ENCODE results near the gene DSCAM.

DSCAM gene

DNA sequence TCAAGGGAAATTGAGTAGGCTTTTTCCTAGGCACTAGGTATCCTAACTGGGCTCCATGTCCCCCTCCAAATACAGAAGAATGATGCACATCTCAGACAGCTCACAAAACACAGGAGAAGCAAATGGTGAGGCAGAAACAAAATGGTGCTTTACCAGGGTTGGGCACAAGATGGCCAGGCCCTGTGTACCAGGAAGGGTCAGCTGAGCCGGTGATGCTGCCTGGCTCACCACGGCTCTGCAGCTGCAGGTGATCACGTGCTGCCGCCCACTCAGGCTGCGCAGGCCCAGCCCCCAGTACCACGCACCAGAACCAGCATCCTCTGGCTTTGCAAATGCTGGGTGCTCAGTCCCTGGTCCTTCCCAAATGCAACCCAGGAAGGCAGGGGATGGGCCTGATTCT is 993 bp upstream of the DSCAM start:
- TF ChIP-seq, protein P1, sequence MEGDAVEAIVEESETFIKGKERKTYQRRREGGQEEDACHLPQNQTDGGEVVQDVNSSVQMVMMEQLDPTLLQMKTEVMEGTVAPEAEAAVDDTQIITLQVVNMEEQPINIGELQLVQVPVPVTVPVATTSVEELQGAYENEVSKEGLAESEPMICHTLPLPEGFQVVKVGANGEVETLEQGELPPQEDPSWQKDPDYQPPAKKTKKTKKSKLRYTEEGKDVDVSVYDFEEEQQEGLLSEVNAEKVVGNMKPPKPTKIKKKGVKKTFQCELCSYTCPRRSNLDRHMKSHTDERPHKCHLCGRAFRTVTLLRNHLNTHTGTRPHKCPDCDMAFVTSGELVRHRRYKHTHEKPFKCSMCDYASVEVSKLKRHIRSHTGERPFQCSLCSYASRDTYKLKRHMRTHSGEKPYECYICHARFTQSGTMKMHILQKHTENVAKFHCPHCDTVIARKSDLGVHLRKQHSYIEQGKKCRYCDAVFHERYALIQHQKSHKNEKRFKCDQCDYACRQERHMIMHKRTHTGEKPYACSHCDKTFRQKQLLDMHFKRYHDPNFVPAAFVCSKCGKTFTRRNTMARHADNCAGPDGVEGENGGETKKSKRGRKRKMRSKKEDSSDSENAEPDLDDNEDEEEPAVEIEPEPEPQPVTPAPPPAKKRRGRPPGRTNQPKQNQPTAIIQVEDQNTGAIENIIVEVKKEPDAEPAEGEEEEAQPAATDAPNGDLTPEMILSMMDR (conservative IDR thresholded peaks at IDR 0.05): peak; percentile 52
- H3K27ac ChIP-seq: no peak overlapping the region

DNA sequence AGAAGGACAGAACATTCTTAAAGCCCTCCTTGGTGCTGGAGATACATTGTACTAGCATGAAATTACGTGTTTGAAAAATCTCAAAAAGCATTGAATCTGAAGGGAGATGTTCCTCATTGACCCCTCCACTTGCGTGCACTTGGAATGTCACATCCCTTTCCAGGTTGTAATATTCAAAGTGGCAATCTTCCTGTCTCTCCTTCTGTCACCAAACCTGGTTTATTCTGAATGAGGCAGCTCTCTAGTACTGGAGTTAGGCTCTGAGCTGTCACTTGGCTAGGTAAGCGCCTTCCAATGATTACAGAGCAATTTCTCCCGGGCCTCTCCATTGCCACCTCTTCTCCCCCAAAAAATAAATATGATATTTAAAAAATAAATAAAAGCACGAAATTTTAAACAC is 855 bp downstream of the DSCAM start:
- peak overlapping the region; percentile 54; the same call in 1 of the 2 replicates for H3K27ac ChIP-seq
- TF ChIP-seq, protein P1 (conservative IDR thresholded peaks at IDR 0.05): no peak

DNA sequence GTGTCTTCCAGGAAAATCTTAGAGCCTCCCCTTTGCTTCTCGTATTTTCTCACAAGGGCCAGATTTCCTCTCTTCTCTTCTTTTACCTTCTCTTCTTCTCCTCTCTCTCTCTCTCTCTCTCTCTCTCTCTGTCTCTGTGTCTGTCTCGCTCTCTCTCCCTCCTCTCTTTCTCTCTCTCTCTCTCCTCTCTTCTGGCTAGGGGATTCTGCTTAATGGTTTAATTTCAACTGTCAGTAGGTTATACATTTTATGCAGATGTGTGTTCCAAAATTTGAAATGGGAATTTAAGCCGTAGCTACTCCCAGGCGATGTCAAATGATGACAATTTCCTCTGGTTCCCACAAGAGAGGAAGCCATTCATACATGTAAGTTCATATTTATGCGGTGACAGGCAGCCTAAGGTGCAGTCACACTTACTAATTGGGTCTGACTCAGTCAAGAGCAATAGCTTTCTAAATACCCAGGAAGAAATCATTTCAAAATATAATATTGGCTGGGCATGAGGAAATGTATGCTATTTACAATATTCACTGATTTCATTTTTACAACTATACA is 1.4 kb downstream of the DSCAM start:
- H3K27ac ChIP-seq: no peak overlapping the region
- TF ChIP-seq, protein P1 (conservative IDR thresholded peaks at IDR 0.05): no peak

DNA sequence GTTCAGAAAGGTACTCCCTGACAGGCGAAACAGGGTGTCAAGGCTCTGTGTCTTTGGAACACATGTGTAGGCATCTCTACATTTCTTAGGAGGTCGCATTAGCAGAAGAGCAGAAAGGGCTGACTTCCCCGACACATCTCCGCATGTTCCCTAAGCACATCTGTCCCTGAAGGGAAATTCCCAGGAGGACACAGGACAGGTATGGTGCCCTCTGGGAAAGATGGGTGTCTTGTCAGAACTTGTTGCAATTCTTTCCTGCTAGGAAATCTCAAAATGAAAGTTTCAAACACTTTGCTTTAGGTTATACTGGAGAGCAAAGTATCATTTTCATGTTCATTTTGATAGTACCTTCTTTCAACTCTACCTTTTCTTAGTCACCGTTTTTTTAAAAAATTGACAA is 2.0 kb downstream of the DSCAM start:
- TF ChIP-seq, protein P1 (conservative IDR thresholded peaks at IDR 0.05): no peak
- H3K27ac ChIP-seq: no peak overlapping the region

DNA sequence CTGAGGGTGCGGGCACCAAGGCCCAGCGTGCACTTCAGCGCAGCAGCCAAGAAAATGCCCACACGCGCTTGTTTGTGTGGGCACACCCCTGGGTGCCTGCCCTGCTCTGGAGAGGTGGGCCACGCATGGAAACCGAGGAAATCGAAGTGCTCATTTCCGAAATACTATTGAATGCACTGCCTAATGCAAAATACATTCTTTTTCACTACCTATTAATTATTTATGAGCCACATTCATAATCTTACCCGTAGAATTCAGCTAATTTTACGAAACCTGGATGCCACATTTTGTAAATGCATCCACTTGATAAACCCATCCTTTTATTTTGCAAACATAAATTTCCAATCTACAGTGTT is 4.8 kb downstream of the DSCAM start:
- TF ChIP-seq, protein P1 (conservative IDR thresholded peaks at IDR 0.05): peak; percentile 38
- H3K27ac ChIP-seq: peak overlapping the region; percentile 71

DNA sequence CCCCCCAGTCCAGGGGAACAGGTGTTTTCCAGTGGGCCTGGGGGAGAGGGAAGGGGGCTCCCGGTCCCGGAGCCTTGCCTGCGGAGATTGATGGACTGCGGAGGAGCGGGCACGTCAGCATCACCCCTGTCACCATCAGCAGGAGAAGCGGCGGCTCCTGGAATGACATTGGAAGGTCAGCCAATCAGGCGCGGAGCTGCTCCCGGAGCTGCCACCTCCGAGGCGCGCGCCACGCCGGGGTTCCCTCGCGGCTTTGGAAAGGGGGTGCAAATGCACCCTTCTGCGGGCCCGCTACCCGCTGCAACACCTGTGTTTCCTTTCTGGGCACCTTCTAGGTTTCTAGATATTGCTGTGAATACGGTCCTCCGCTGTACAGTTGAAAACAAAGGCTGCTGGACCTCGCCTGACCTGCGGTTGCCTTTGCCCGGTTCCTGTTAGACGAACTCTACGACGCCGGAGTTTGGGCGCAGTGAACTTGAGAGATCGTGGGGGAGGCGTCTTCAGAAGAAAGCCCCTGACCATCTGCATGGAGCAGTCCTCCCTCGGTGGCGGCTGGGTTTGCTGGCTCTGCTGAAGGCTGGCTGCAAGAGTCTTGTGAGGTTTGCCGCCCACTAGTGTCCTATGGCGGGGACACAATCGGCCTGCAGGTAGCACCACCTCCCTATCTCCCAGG is 5.3 kb downstream of the DSCAM start:
- peak overlapping the region; percentile 71 for H3K27ac ChIP-seq
- TF ChIP-seq, protein P1 (conservative IDR thresholded peaks at IDR 0.05): peak; percentile 97

DNA sequence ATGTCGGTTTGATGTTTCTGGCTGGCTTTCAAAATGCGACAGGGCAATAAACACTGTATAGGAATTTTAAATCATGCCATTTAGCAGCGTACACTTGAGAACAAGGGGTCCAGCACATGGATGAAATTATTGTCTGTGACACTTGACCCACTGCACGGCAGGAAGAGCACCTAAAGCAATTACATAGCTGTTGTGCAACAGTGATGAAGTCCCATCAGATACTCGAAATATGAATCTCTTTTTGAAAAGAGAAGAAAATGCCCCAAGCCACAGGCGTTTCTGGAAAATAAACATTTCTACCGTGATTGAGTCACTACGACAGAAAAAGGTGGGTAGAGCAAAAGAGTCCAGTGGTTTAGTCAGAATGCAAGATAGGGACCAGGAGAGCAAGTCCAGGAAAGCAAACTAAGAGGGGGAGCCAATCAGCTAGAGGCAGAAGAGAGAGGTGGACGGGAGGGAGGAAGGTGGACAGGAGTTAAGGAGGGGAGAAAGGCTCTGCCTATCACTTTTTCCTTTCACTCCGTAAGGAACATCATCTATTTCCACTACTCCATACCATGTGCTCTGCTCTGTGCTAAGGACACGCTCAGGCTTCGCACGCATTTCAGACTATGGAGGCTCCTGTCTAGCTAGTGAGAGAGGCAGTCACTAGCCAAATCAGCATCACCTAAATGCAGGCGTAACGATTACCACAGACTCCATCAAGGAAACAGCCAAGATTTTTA is 6.4 kb downstream of the DSCAM start:
- TF ChIP-seq, protein P1 (conservative IDR thresholded peaks at IDR 0.05): no peak
- H3K27ac ChIP-seq: no peak overlapping the region

All from VCaP (cell line).